Endothelial cell of umbilical vein (primary cell): ENCODE results near the gene DLL4. TPM values are rescaled to one million over a fixed set of nuclear protein-coding genes. Genes with fewer than 3 reads are reported as not detected.

Source experiments
- BruUV-seq: library from RNA; stranded (reverse); fragments of 400-500 nt; replicated peaks from 2 replicates; lab custom pipeline; 2021; lab: Mats Ljungman, UMichigan
- CTCF ChIA-PET: fragments of 300-600, 350-600 bp; sonication (Branson Sonifier 250); formaldehyde crosslinking; loops from one replicate; lab custom pipeline; 2021; ENCODE audit warnings: antibody characterized with exemption, inconsistent platforms; lab: Charles Lee
- POLR2A ChIA-PET: fragments of 300-600, 350-600 bp; sonication (Branson Sonifier 250); formaldehyde crosslinking; loops from one replicate; lab custom pipeline; 2021; ENCODE audit warnings: antibody characterized with exemption, inconsistent platforms; lab: Charles Lee
- DNase-seq: peaks from one replicate; pipeline ENCODE4 v3.0.0-alpha.2; 2011; ENCODE audit warnings: low read depth, low spot score
- FAIRE-seq: peaks from 2 replicates; lab custom pipeline; 2011; peaks lifted over from hg19 to GRCh38; lab: Jason Lieb, UNC
- H2AFZ ChIP-seq: 2 replicates; pipeline ENCODE4 v1.6.0; 2012; ENCODE audit warnings: low read depth, low read length, control low read depth, inconsistent platforms
- H3K27ac ChIP-seq: 2 replicates; pipeline ENCODE4 v1.5.1; 2011; ENCODE audit warnings: low read depth, mild to moderate bottlenecking, control low read depth, low read length, moderate library complexity; ENCODE audit not compliant: insufficient read depth
- H3K27me3 ChIP-seq, 2 experiments: 2 replicates each; pipeline versions ENCODE4 v1.6.0 to v1.6.1; 2011; ENCODE audit warnings: low read length in 2 of 2, mixed read lengths in 1 of 2; ENCODE audit not compliant: control insufficient read depth in 2 of 2, insufficient read depth in 2 of 2
- H3K36me3 ChIP-seq, 2 experiments: 2 replicates in 1 of 2; 3 replicates in 1 of 2; pipeline ENCODE4 v1.5.1; 2011; ENCODE audit warnings: low read length in 2 of 2, mild to moderate bottlenecking in 1 of 2, moderate library complexity in 1 of 2; ENCODE audit not compliant: control insufficient read depth in 2 of 2, insufficient read depth in 2 of 2; ENCODE audit errors: extremely low read depth in 1 of 2
- H3K4me1 ChIP-seq: 3 replicates; pipeline ENCODE4 v1.5.1; 2011; ENCODE audit warnings: mild to moderate bottlenecking, low read length; ENCODE audit not compliant: control insufficient read depth, insufficient read depth; ENCODE audit errors: extremely low read depth
- H3K4me2 ChIP-seq: 2 replicates; pipeline ENCODE4 v1.6.1; 2011; ENCODE audit warnings: low read length, control low read depth, mixed read lengths; ENCODE audit not compliant: insufficient read depth
- H3K4me3 ChIP-seq, 3 experiments: fragments of 200-600 bp in 1 of 3; sonication (generic), shearing (Covaris generic) in 1 of 3; replicated peaks in 1 of 3; 2 replicates each; pipeline ENCODE4 v1.5.1; 2011 to 2016; ENCODE audit warnings: control low read depth in 3 of 3, low read length in 3 of 3, mild to moderate bottlenecking in 2 of 3, inconsistent platforms in 1 of 3, low read depth in 1 of 3, moderate library complexity in 1 of 3; ENCODE audit not compliant: insufficient read depth in 1 of 3
- H3K79me2 ChIP-seq: 2 replicates; pipeline ENCODE4 v1.6.0; 2012; ENCODE audit warnings: low read length, inconsistent platforms; ENCODE audit not compliant: control insufficient read depth, insufficient read depth
- H3K9ac ChIP-seq: replicated peaks from 2 replicates; pipeline ENCODE3; 2011; ENCODE audit warnings: low read length, control low read depth; ENCODE audit not compliant: insufficient read depth; ENCODE audit errors: extremely low read depth
- H3K9me1 ChIP-seq: replicated peaks from 3 replicates; pipeline ENCODE4 v1.6.0; 2011; ENCODE audit warnings: mild to moderate bottlenecking, low read length; ENCODE audit not compliant: control insufficient read depth, insufficient read depth; ENCODE audit errors: extremely low read depth
- H3K9me3 ChIP-seq: replicated peaks from 2 replicates; pipeline ENCODE4 v1.5.1; 2012; ENCODE audit warnings: low read length, inconsistent platforms; ENCODE audit not compliant: control insufficient read depth, insufficient read depth
- H4K20me1 ChIP-seq: replicated peaks from 2 replicates; pipeline ENCODE3; 2011; ENCODE audit warnings: mild to moderate bottlenecking, low read length; ENCODE audit not compliant: control insufficient read depth, insufficient read depth; ENCODE audit errors: extremely low read depth
- EZH2 ChIP-seq: IDR thresholded peaks from 2 replicates; pipeline ENCODE4 v1.6.1; 2012; ENCODE audit warnings: borderline replicate concordance, low read depth, mild to moderate bottlenecking, moderate library complexity, low read length, inconsistent platforms; ENCODE audit not compliant: severe bottlenecking
- FOS ChIP-seq: IDR thresholded peaks from 2 replicates; pipeline ENCODE4 v1.6.1; 2011; ENCODE audit warnings: mild to moderate bottlenecking, low read length, moderate library complexity, borderline replicate concordance; ENCODE audit not compliant: insufficient read depth
- GATA2 ChIP-seq: IDR thresholded peaks from 2 replicates; pipeline ENCODE4 v1.7.0; 2011; ENCODE audit warnings: low read depth, mild to moderate bottlenecking, moderate library complexity, mixed read lengths, low read length; ENCODE audit not compliant: insufficient read length, insufficient read depth
- POLR2A ChIP-seq: IDR thresholded peaks from 2 replicates; pipeline ENCODE4 v1.6.1; 2012; ENCODE audit warnings: low read depth, mild to moderate bottlenecking, control low read depth, low read length
- POLR2AphosphoS5 ChIP-seq: IDR thresholded peaks from 2 replicates; pipeline ENCODE4 v1.6.1; 2012; ENCODE audit warnings: low read depth, mild to moderate bottlenecking, control low read depth, low read length, moderate library complexity; ENCODE audit not compliant: insufficient read depth
- dilution Hi-C: fragments of 300-500 bp; cut with MboI; formaldehyde crosslinking; loops from one replicate; pipeline ENCODE4 v1.15.0; 2019; ENCODE audit warnings: low sequenced_read_pairs; ENCODE audit not compliant: extremely low pct_ligation_motif_present
- intact Hi-C: fragments of 100-400 bp; cut with micrococcal nuclease; formaldehyde crosslinking; loops from one replicate; pipeline ENCODE4 v1.10.0; 2022
- polyA plus RNA-seq, 4 experiments: library from polyadenylated mRNA; depleted of rRNA in 3 of 4; stranded (reverse) in 3 of 4; unstranded in 1 of 4; fragments of >200 nt; gene quantifications; 2 replicates each; pipeline versions ENCODE4 v1.2.1 to v1.2.3, GENCODE V29; 2011 to 2012; ENCODE audit warnings: missing spikeins in 1 of 4
- total RNA-seq: library from RNA; stranded (reverse); gene quantifications from 2 replicates; pipeline ENCODE4 v1.2.3, GENCODE V29; 2021
- TF ChIP-seq, protein P1 (sequence below), 2 donors: IDR thresholded peaks; 1 replicate in 1 of 2; 2 replicates in 1 of 2; pipeline ENCODE4 v1.5.1; 2011; ENCODE audit warnings: low read length in 2 of 2, mild to moderate bottlenecking in 2 of 2, moderate library complexity in 2 of 2, control low read depth in 1 of 2, inconsistent platforms in 1 of 2, low read depth in 1 of 2; ENCODE audit not compliant: insufficient read depth in 1 of 2; ENCODE audit errors: extremely low read depth in 1 of 2

The DLL4 gene
- total and polyA plus RNA-seq, 2 donors (not counting 3 experiments of a cell fraction or from before 2014, with no cell fraction given), result 55.2 to 57.8 TPM

DNA sequence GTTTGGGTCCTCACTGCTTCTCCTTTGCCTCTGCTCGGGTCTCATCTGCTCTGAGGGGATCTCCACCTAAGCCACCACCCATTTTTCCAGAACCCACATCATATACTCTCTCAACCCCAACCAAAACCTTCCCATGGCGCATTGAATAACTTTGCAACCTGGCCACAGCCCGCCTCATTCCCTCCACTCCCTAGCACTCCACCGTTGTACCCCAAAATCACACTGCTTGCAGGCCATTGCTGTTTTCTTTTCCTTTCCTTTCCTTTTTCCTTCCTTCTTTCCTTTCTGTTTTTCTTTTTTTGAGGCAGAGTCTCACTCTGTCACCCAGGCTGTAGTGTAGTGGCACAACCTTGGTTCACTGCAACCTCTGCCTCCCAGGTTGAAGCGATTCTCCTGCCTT, 38.0 kb upstream of the DLL4 start:
- Histone ChIP-seq H3K4me2 (no peak overlapping the region), H2AFZ (no peak overlapping the region), H3K9me1 (no peaks in the 10 kb centered on the region), H3K27me3 (no peaks in the 10 kb centered on the region), H3K36me3 (peaks cover 0 to 1% of the 10 kb centered on the region in 2 experiments), H4K20me1 (no peaks in the 10 kb centered on the region), H3K4me3 (no peak overlapping the region), H3K79me2 (peaks cover 17% of the 10 kb centered on the region), H3K4me1 (peaks cover 14% of the 10 kb centered on the region), H3K9ac (no peak overlapping the region), H3K27ac (no peak overlapping the region), H3K9me3 (no peaks in the 10 kb centered on the region)
- FAIRE-seq (no peak), DNase-seq (no peak)
- ChIA-PET CTCF (interaction anchor here (1.0 to 4.0 kb wide), 20 partner anchors 8 to 371 kb away, joined by 3 to 48 read pairs (median 6); partner anchors contain the start of genes C15orf62, CHP1, EXD1 and RHOV), POLR2A (interaction anchor here (1.1 kb wide), 1 partner anchor 33 kb away, joined by 5 read pairs; no protein-coding TSS in a partner anchor)
- intact Hi-C loops (loop anchor here (5.0 to 10.0 kb wide), 3 partner anchors 104 to 326 kb away; partner anchors contain the start of genes CCDC32 and RPUSD2), dilution Hi-C loops (no loop called here)
- no TSS peak for BruUV-seq
- TF ChIP-seq FOS (no peak), POLR2AphosphoS5 (no peak), GATA2 (no peak), POLR2A (no peak), EZH2 (no peak)
- TF ChIP-seq, protein P1, sequence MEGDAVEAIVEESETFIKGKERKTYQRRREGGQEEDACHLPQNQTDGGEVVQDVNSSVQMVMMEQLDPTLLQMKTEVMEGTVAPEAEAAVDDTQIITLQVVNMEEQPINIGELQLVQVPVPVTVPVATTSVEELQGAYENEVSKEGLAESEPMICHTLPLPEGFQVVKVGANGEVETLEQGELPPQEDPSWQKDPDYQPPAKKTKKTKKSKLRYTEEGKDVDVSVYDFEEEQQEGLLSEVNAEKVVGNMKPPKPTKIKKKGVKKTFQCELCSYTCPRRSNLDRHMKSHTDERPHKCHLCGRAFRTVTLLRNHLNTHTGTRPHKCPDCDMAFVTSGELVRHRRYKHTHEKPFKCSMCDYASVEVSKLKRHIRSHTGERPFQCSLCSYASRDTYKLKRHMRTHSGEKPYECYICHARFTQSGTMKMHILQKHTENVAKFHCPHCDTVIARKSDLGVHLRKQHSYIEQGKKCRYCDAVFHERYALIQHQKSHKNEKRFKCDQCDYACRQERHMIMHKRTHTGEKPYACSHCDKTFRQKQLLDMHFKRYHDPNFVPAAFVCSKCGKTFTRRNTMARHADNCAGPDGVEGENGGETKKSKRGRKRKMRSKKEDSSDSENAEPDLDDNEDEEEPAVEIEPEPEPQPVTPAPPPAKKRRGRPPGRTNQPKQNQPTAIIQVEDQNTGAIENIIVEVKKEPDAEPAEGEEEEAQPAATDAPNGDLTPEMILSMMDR (IDR thresholded peaks at IDR 0.05; ENCODE audit: extremely low read depth in 1 of 2, insufficient read depth in 1 of 2, low read depth in 1 of 2, low read length in 2 of 2), result no peak
